Central memory CD8-positive, alpha-beta T cell (primary cell): Measurements from ENCODE around the gene CD163.
"Not testable (repeated sequence)": the region's sequence is repeated elsewhere in the genome, so short reads cannot be mapped to it uniquely, and the experiment has no call there.

Experiments
- ATAC-seq: fragments of 150-1000 bp; cut with Tn5 transposase; replicated peaks from 2 replicates; pipeline ENCODE4 v1.10.0; 2022; ENCODE audit warnings: mild to moderate bottlenecking, moderate FRiP score, moderate number of reproducible peaks; ENCODE audit not compliant: poor library complexity, severe bottlenecking; ENCODE audit errors: extremely low read depth
- DNase-seq, 2 donors: peaks; one replicate each; pipeline ENCODE4 v3.0.0; 2021; ENCODE audit warnings: low spot score in 2 of 2
- H3K27ac Mint-ChIP-seq: one replicate; pipeline ENCODE4 v1.8.0; 2022; ENCODE audit warnings: low read depth, mild to moderate bottlenecking, moderate library complexity, mixed read lengths
- H3K27me3 Mint-ChIP-seq: one replicate; pipeline ENCODE4 v1.8.0; 2022; ENCODE audit warnings: mixed read lengths
- H3K36me3 Mint-ChIP-seq: one replicate; pipeline ENCODE4 v1.8.0; 2022; ENCODE audit warnings: mild to moderate bottlenecking, moderate library complexity, mixed read lengths; ENCODE audit not compliant: insufficient read depth
- H3K4me1 Mint-ChIP-seq: one replicate; pipeline ENCODE4 v1.8.0; 2022; ENCODE audit warnings: mixed read lengths
- H3K4me3 Mint-ChIP-seq: one replicate; pipeline ENCODE4 v1.8.0; 2022; ENCODE audit warnings: mild to moderate bottlenecking, moderate library complexity, mixed read lengths
- H3K9me3 Mint-ChIP-seq: one replicate; pipeline ENCODE4 v1.8.0; 2022; ENCODE audit warnings: mixed read lengths

CD163 gene

GRCh38 chr12:7441216-7441615 lies 62.4 kb downstream of the CD163 start:
- no peak for DNase-seq
- Mint-ChIP-seq H3K27ac (no peak overlapping the region), H3K27me3 (peaks cover 47% of the 10 kb centered on the region), H3K4me3 (no peak overlapping the region), H3K36me3 (no peaks in the 10 kb centered on the region), H3K4me1 (no peaks in the 10 kb centered on the region), H3K9me3 (no peaks in the 10 kb centered on the region)
- ATAC-seq, result no peak

- no peaks in the 10 kb centered on the region for H3K36me3 Mint-ChIP-seq
- no peaks in the 10 kb centered on the region for H3K4me1 Mint-ChIP-seq
- peak overlapping the region; percentile 86 for H3K27ac Mint-ChIP-seq
- H3K27me3 Mint-ChIP-seq, result peaks cover 47% of the 10 kb centered on the region
- peak overlapping the region; percentile 65 for H3K4me3 Mint-ChIP-seq
- peak; percentile 58 for ATAC-seq
- no peak for DNase-seq
- H3K9me3 Mint-ChIP-seq, result no peaks in the 10 kb centered on the region
Observed at GRCh38 chr12:7439579-7440505, 63.7 kb downstream of the CD163 start.

- not testable (repeated sequence) for H3K27ac Mint-ChIP-seq, DNase-seq, H3K36me3 Mint-ChIP-seq, H3K9me3 Mint-ChIP-seq, H3K4me1 Mint-ChIP-seq, H3K4me3 Mint-ChIP-seq, ATAC-seq
- H3K27me3 Mint-ChIP-seq, result peaks cover 41% of the 10 kb centered on the region
Observed at GRCh38 chr12:7438291-7438995, 65.1 kb downstream of the CD163 start.

- not testable (repeated sequence) for DNase-seq, ATAC-seq
Observed at GRCh38 chr12:7437494-7437893, 66.1 kb downstream of the CD163 start.

GRCh38 chr12:7434670-7435069 lies 68.9 kb downstream of the CD163 start:
- Mint-ChIP-seq H3K9me3 (no peaks in the 10 kb centered on the region), H3K27ac (no peak overlapping the region), H3K36me3 (no peaks in the 10 kb centered on the region), H3K4me3 (no peak overlapping the region), H3K27me3 (peaks cover 29% of the 10 kb centered on the region), H3K4me1 (no peaks in the 10 kb centered on the region)
- DNase-seq (no peak), ATAC-seq (no peak)

More at GRCh38 chr12:7437494-7437893, 66.1 kb downstream of the CD163 start:
- not testable (repeated sequence) for H3K36me3 Mint-ChIP-seq, H3K4me1 Mint-ChIP-seq, H3K9me3 Mint-ChIP-seq, H3K27ac Mint-ChIP-seq, H3K4me3 Mint-ChIP-seq
- H3K27me3 Mint-ChIP-seq, result peaks cover 39% of the 10 kb centered on the region

GRCh38 chr12:7433276-7433822 lies 70.2 kb downstream of the CD163 start:
- H3K9me3 Mint-ChIP-seq, result no peaks in the 10 kb centered on the region
- no peak overlapping the region for H3K4me3 Mint-ChIP-seq
- no peak overlapping the region for H3K27ac Mint-ChIP-seq
- ATAC-seq (no peak), DNase-seq (no peak)
- H3K27me3 Mint-ChIP-seq, result peaks cover 16% of the 10 kb centered on the region
- no peaks in the 10 kb centered on the region for H3K4me1 Mint-ChIP-seq
- no peaks in the 10 kb centered on the region for H3K36me3 Mint-ChIP-seq

GRCh38 chr12:7431993-7432685 lies 71.4 kb downstream of the CD163 start:
- Mint-ChIP-seq H3K9me3 (no peaks in the 10 kb centered on the region), H3K27ac (no peak overlapping the region), H3K36me3 (no peaks in the 10 kb centered on the region), H3K4me1 (no peaks in the 10 kb centered on the region), H3K27me3 (peaks cover 15% of the 10 kb centered on the region), H3K4me3 (no peak overlapping the region)
- DNase-seq, result no peak
- ATAC-seq, result no peak
